IPS-20b (cell line): ENCODE data around the gene RFTN1.

Experiments used
- H3K27ac ChIP-seq: one replicate; pipeline ENCODE4 v1.5.1; 2013; ENCODE audit warnings: low read length
- H3K27me3 ChIP-seq: 2 replicates; pipeline ENCODE4 v1.6.1; 2013; ENCODE audit warnings: mild to moderate bottlenecking, low read length, inconsistent platforms; ENCODE audit not compliant: insufficient read depth
- H3K36me3 ChIP-seq: 2 replicates; pipeline ENCODE4 v1.6.1; 2013; ENCODE audit warnings: low read depth, mild to moderate bottlenecking, inconsistent platforms, low read length, moderate library complexity; ENCODE audit not compliant: insufficient read depth
- H3K4me1 ChIP-seq: 2 replicates; pipeline ENCODE4 v1.6.1; 2013; ENCODE audit warnings: mild to moderate bottlenecking, control low read depth, inconsistent platforms, low read length, moderate library complexity; ENCODE audit not compliant: insufficient read depth
- H3K4me3 ChIP-seq: 2 replicates; pipeline ENCODE4 v1.5.1; 2013; ENCODE audit warnings: mild to moderate bottlenecking, low read length, inconsistent platforms
- H3K9ac ChIP-seq: 2 replicates; pipeline ENCODE4 v1.6.1; 2013; ENCODE audit warnings: low read depth, mild to moderate bottlenecking, inconsistent platforms, low read length, moderate library complexity
- H3K9me3 ChIP-seq: 2 replicates; pipeline ENCODE4 v1.6.1; 2013; ENCODE audit warnings: mild to moderate bottlenecking, low read depth, low read length, inconsistent platforms; ENCODE audit not compliant: insufficient read depth

Gene RFTN1

DNA sequence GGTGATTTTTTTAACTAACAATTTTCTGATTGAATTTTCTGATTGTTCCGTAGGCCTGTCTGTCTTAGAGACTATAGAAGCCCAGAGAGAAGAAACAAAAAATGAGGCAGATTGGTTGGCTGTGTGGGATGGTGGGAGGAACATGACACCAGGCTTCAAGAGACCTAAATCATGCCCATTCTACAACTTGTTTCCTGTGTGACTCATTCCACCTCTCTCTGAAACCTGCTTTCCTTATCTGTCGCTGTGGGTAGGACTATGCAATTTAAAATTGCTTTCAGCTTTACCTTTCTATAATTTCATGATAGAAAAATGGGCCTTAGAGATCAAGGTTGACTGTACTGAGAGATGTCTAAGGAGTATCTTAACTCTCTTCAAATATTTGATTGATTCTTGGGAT, 203.9 kb downstream of the RFTN1 start:
- Histone ChIP-seq H3K36me3 (peaks cover 41% of the 10 kb centered on the region), H3K9ac (no peak overlapping the region), H3K9me3 (no peaks in the 10 kb centered on the region), H3K27ac (no peak overlapping the region), H3K4me3 (no peak overlapping the region), H3K27me3 (no peaks in the 10 kb centered on the region), H3K4me1 (no peaks in the 10 kb centered on the region)

DNA sequence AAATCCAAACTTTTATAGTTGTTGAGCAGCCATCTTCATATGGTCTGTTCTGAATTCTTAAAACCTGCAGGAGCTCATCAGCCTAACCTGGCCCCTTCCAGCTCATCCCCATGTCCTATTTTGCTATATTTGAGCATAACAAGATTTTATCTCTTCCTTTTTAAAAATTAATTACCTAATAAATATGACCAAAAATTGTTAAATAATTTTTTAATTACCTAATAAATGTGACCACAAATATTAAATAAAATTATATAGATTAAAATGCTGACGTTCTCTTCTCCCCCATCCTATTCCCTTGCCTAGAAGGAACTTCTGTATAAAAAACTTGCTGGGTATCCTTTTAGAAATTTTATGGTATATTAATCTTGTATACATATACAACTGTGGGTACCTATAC, 204.8 kb downstream of the RFTN1 start:
- H3K27ac ChIP-seq = no peak overlapping the region
- H3K4me3 ChIP-seq = no peak overlapping the region
- H3K27me3 ChIP-seq = no peaks in the 10 kb centered on the region
- peaks cover 39% of the 10 kb centered on the region for H3K36me3 ChIP-seq
- no peaks in the 10 kb centered on the region for H3K4me1 ChIP-seq
- H3K9me3 ChIP-seq = no peaks in the 10 kb centered on the region
- no peak overlapping the region for H3K9ac ChIP-seq

DNA sequence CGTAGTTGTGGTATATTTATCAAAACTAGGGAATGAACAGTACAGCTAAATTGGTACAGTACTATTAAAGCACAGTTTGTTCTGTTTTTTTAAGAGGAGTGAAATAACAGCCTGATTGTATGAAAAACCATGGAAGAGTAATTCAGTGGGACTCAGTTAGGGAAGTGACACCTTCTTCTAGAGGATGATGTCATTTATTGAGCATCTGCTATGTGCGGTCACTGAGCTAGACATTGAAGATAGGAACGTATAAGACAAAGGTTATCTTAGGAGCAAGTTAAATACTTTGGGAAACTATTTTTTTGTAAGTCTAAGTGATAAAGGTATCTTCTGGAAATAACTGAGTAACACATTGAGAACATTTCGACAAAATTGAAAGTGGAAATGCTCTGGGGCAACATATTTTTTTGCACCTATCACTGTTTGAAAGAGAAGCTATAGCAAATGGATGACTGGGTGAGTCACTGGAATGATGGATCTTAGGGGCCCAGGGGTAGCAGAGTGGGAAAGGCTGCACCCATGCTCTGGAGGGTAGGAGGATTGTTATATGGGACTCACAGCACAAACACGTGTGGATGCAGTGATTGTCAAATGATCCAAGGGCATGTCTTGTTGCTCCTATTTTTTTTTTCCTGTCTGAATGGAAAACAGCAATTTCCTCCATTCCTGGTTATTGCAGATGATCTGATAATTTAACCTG, 205.5 kb downstream of the RFTN1 start:
- H3K4me1 ChIP-seq = peaks cover 6% of the 10 kb centered on the region; the same call in 1 of the 2 replicates
- no peak overlapping the region for H3K27ac ChIP-seq
- H3K9me3 ChIP-seq = no peaks in the 10 kb centered on the region
- no peaks in the 10 kb centered on the region for H3K27me3 ChIP-seq
- peaks cover 38% of the 10 kb centered on the region for H3K36me3 ChIP-seq
- H3K4me3 ChIP-seq = no peak overlapping the region
- no peak overlapping the region for H3K9ac ChIP-seq

DNA sequence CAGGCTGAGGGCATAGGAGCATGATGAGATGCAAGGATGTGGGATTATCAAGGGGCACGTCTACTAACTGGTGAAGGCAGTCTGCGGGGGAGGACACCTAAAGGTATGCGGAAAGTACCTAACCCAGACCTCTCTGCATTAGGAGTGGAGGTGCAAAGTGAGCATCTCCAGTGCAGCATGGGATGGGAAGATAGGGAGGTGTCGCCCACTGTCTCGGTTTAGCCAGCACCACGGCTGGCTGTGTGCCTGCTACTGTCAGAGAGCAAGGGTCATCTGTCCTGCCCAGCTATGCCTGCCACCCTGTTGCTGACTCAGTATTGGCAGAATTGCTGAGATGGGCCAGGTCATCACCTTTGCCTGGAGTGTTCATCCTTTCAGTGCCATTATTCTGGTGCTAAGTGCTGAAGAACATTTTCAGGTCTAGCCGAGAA, 208.4 kb downstream of the RFTN1 start:
- H3K4me1 ChIP-seq = peaks cover 30% of the 10 kb centered on the region
- no peak overlapping the region for H3K4me3 ChIP-seq
- no peaks in the 10 kb centered on the region for H3K27me3 ChIP-seq
- H3K9ac ChIP-seq = no peak overlapping the region
- H3K27ac ChIP-seq = no peak overlapping the region
- H3K9me3 ChIP-seq = no peaks in the 10 kb centered on the region
- H3K36me3 ChIP-seq = peaks cover 40% of the 10 kb centered on the region

DNA sequence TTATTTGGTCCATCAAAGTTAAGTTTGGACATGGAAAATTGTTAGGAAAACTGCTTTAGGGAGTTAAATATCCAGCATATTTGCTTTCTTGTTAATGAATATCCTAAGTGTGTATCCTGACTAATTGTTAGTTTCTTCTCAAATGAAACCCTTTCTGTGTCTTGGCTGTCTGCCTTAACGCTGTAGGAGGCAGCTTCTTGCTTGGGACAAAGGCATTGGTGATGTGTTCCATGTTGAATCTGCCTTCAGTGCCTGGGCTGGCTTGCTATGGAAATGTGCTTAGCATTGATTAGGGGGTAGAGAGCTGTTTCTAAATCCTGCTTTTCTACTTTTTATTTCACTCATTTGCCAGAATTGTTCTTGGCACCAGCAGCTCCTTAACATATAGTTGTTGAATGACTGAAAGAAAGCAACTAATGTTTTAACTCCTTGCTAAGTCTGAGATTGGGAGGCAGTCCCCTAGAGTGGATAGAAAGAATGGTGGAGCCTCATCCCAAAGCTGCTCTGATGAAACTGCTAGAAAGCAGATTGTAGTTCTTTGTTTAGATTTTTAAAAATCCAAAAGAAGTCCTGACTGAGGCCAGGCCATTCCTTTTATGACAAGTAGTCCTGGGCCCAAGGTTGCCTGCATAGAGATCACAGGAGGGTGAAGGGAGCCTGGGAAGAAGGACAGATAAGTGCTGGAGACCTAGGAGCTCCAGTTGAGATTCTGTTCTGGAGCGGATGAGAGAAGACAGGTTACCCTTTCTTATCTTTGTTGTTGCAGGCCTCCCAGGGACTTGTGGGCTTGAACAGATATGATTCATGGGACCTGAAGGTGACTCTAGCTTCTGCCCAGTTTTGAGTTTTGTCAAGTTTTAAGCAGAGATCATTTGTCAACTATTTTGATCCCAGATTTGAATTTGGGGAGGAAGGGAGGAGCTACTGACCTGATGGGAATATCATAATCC, 209.2 kb downstream of the RFTN1 start:
- no peak overlapping the region for H3K9ac ChIP-seq
- H3K36me3 ChIP-seq = peaks cover 40% of the 10 kb centered on the region

DNA sequence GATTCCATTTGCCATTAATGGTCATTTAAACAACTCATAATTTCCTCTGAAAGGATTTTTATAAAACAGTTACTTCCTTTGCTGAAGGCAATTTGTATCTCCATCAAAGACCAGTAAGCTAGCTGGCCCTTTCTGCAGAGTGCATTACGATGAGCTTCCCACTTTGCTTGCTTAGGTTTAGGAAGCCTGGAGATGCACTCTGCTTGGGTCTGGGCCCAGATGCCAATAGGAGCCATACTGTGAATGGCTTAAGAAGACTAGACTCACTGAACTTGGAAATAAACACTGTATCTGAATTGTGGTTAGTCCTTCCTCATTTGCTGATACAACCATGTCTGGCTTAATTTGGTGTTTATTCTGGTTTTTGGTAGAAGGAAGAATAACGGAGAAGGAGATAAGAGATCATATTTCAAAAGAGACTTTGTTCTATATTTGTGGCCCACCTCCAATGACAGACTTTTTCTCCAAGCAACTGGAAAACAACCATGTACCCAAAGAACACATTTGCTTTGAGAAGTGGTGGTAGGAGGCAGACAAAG, 210.4 kb downstream of the RFTN1 start:
- Histone ChIP-seq H3K27ac (no peak overlapping the region), H3K36me3 (peaks cover 45% of the 10 kb centered on the region), H3K9ac (no peak overlapping the region), H3K9me3 (no peaks in the 10 kb centered on the region), H3K27me3 (no peaks in the 10 kb centered on the region), H3K4me3 (peak overlapping the region; percentile 34; the same call in 1 of the 2 replicates), H3K4me1 (peaks cover 30% of the 10 kb centered on the region)

More for the DNA sequence above, 209.2 kb downstream of the RFTN1 start:
- no peaks in the 10 kb centered on the region for H3K9me3 ChIP-seq
- H3K4me3 ChIP-seq = no peak overlapping the region
- no peak overlapping the region for H3K27ac ChIP-seq
- H3K27me3 ChIP-seq = no peaks in the 10 kb centered on the region
- peaks cover 30% of the 10 kb centered on the region for H3K4me1 ChIP-seq

DNA sequence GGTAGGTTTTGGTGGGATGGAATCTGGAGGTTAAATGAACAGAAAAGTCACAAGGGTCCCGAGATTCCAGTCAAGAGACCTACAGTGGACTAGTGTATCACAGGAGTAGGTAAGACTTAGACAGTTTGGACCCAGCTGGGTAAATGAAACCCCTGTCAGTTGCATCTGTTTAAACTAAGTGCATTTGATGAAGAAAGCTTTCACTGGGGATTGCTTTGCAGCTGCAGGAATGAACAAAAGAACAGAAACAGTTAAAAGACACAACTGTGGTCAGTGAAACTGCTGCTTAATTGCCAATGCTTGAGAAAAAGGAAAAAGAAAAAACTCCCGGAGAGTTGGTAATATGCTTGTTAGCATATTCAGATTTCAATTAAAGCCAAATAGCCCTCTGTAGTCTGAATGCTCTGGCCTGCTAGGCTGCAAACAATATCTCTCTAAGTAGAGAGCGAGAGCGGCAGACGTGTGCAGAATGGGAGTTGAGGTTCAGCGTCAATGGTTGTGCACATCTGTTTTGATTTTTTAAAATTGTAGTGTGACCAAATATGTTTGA, 211.3 kb downstream of the RFTN1 start:
- Histone ChIP-seq H3K27ac (peak overlapping the region; percentile 26), H3K4me1 (peaks cover 30% of the 10 kb centered on the region), H3K9ac (peak overlapping the region; percentile 63), H3K36me3 (peaks cover 50% of the 10 kb centered on the region), H3K9me3 (peaks cover 2% of the 10 kb centered on the region), H3K27me3 (no peaks in the 10 kb centered on the region), H3K4me3 (peak overlapping the region; percentile 34)

DNA sequence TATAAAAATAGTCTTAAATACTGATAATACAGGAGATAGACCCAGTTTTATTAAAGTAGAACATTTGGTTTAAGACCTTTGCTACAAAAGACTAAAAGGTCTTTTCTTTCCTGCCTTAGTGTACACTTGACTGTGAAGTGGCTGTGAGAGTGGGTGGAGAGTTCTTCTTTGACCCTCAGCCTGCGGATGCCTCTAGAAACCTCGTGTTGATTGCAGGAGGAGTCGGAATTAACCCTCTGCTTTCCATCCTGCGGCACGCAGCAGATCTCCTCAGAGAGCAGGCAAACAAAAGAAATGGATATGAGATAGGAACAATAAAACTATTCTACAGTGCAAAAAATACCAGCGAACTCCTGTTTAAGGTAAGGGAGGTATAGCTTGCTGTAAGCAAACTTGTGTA, 212.0 kb downstream of the RFTN1 start:
- peak overlapping the region; percentile 34; the same call in 1 of the 2 replicates for H3K4me3 ChIP-seq
- H3K9ac ChIP-seq = peak overlapping the region; percentile 63
- peaks cover 30% of the 10 kb centered on the region for H3K4me1 ChIP-seq
- no peaks in the 10 kb centered on the region for H3K27me3 ChIP-seq
- peak overlapping the region; percentile 26 for H3K27ac ChIP-seq
- H3K36me3 ChIP-seq = peaks cover 52% of the 10 kb centered on the region
- H3K9me3 ChIP-seq = peaks cover 8% of the 10 kb centered on the region

DNA sequence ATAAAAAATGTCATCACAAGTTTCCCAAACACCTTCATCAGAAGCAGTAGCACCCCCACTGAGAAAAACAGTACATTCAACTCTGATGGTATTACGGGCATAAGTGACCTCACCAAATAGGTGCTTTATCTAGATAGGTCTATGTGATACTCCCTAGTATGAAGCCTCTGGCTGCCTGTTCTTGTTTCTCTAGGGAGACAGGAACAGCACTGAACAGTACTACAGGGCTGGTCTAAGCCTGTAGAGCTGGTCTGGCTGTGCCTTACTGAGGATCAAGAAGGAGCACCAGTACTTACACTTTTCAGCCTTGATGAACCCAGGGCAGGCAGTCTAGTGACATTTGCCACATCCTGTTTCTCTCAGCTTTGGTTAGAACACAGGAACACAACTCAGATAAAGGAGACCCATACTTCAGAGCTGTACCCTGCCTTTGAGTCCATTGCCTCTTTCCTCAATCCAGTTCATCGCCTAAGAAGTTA, 212.6 kb downstream of the RFTN1 start:
- Histone ChIP-seq H3K36me3 (peaks cover 52% of the 10 kb centered on the region), H3K9ac (peak overlapping the region; percentile 63; the same call in 1 of the 2 replicates), H3K27ac (peak overlapping the region; percentile 26), H3K27me3 (no peaks in the 10 kb centered on the region), H3K4me3 (no peak overlapping the region), H3K4me1 (peaks cover 30% of the 10 kb centered on the region), H3K9me3 (peaks cover 9% of the 10 kb centered on the region)

DNA sequence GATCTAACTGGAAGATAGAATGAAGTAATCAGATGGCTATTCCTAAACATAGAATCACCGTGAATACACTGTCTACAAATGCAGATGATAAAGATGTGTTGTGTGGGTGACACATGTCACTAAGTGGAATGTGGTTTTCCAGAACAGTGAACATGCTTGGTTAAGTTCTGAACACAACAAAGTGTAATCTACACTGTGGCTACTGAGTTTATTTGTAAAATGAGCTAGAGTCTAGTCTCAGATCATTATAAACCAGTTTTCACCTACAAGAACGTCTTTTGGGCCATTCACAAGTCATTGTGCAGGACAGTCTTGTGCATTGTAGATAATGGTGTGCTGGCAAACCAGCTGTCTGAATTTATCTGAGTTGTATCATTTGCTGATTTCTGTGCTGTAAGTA, 213.2 kb downstream of the RFTN1 start:
- Histone ChIP-seq H3K9ac (peak overlapping the region; percentile 63; the same call in 1 of the 2 replicates), H3K27ac (no peak overlapping the region), H3K4me3 (no peak overlapping the region), H3K9me3 (peaks cover 9% of the 10 kb centered on the region), H3K4me1 (peaks cover 30% of the 10 kb centered on the region), H3K27me3 (no peaks in the 10 kb centered on the region), H3K36me3 (peaks cover 53% of the 10 kb centered on the region)

DNA sequence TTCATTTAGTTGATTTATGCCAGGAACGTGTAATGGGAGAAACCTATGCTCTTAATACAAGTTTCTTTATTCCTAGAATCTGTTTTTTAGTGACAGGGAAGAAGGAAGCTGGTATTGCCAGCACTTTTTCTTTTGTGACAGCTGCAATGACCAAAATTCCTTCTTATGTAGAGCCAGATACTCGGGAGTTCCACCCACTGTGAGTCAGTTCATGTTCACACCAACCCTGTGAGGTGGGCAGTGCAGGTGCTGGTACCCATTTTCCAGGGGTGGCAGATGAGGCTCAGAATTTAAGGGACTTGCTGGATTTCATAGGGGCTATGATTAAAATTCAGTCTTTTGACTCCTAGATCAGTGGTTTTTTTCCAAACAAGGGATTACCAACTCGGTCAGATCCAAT, 213.8 kb downstream of the RFTN1 start:
- Histone ChIP-seq H3K4me3 (no peak overlapping the region), H3K27ac (no peak overlapping the region), H3K9me3 (peaks cover 9% of the 10 kb centered on the region), H3K27me3 (no peaks in the 10 kb centered on the region), H3K9ac (no peak overlapping the region), H3K36me3 (peaks cover 53% of the 10 kb centered on the region), H3K4me1 (peaks cover 30% of the 10 kb centered on the region)
